Measurements from ENCODE around the gene CACNB4.

Gene CACNB4

GRCh38 chr2:151987484-151987883 is 111.4 kb downstream of the CACNB4 start:
- no peak overlapping the region for H3K27ac Mint-ChIP-seq
- no peaks in the 10 kb centered on the region for H3K27me3 Mint-ChIP-seq
- DNase-seq (no peak), ATAC-seq (no peak)
- H3K4me1 Mint-ChIP-seq = no peaks in the 10 kb centered on the region
- no peak overlapping the region for H3K4me3 Mint-ChIP-seq
- H3K9me3 Mint-ChIP-seq = no peaks in the 10 kb centered on the region

GRCh38 chr2:151984424-151985083 is 114.3 kb downstream of the CACNB4 start:
- Mint-ChIP-seq H3K4me3 (no peak overlapping the region), H3K4me1 (no peaks in the 10 kb centered on the region), H3K27ac (no peak overlapping the region), H3K27me3 (peaks cover 12% of the 10 kb centered on the region), H3K9me3 (no peaks in the 10 kb centered on the region)
- ATAC-seq = no peak
- DNase-seq = no peak

GRCh38 chr2:151983221-151983620 is 115.6 kb downstream of the CACNB4 start:
- DNase-seq = no peak
- no peak overlapping the region for H3K4me3 Mint-ChIP-seq
- no peak overlapping the region for H3K27ac Mint-ChIP-seq
- no peaks in the 10 kb centered on the region for H3K4me1 Mint-ChIP-seq
- H3K9me3 Mint-ChIP-seq = no peaks in the 10 kb centered on the region
- no peak for ATAC-seq
- H3K27me3 Mint-ChIP-seq = peaks cover 22% of the 10 kb centered on the region

GRCh38 chr2:151981886-151982285 is 117.0 kb downstream of the CACNB4 start:
- peaks cover 22% of the 10 kb centered on the region for H3K27me3 Mint-ChIP-seq
- no peak overlapping the region for H3K4me3 Mint-ChIP-seq
- no peaks in the 10 kb centered on the region for H3K9me3 Mint-ChIP-seq
- no peak for ATAC-seq
- no peak for DNase-seq
- H3K4me1 Mint-ChIP-seq = peaks cover 7% of the 10 kb centered on the region
- no peak overlapping the region for H3K27ac Mint-ChIP-seq

GRCh38 chr2:151979694-151980093 is 119.2 kb downstream of the CACNB4 start:
- no peak for ATAC-seq
- Mint-ChIP-seq H3K27me3 (peaks cover 31% of the 10 kb centered on the region), H3K4me1 (peaks cover 20% of the 10 kb centered on the region), H3K9me3 (no peaks in the 10 kb centered on the region), H3K4me3 (no peak overlapping the region), H3K27ac (no peak overlapping the region)
- no peak for DNase-seq

GRCh38 chr2:151978709-151979108 is 120.1 kb downstream of the CACNB4 start:
- no peaks in the 10 kb centered on the region for H3K9me3 Mint-ChIP-seq
- H3K27me3 Mint-ChIP-seq = peaks cover 35% of the 10 kb centered on the region
- ATAC-seq (no peak), DNase-seq (no peak)
- H3K27ac Mint-ChIP-seq = peak overlapping the region in 1 of 2 donors; percentile 4
- H3K4me3 Mint-ChIP-seq = no peak overlapping the region
- H3K4me1 Mint-ChIP-seq = peaks cover 20% of the 10 kb centered on the region

GRCh38 chr2:151977631-151978030 is 121.2 kb downstream of the CACNB4 start:
- Mint-ChIP-seq H3K9me3 (no peaks in the 10 kb centered on the region), H3K27ac (no peak overlapping the region), H3K27me3 (peaks cover 35% of the 10 kb centered on the region), H3K4me1 (peaks cover 20% of the 10 kb centered on the region), H3K4me3 (no peak overlapping the region)
- ATAC-seq (no peak), DNase-seq (no peak)

- DNase-seq (peak; percentile 6 to 38), ATAC-seq (peak; percentile 87)
- no peak overlapping the region for H3K27ac Mint-ChIP-seq
- H3K4me1 Mint-ChIP-seq = peaks cover 20% of the 10 kb centered on the region
- H3K4me3 Mint-ChIP-seq = no peak overlapping the region
- peaks cover 35% of the 10 kb centered on the region for H3K27me3 Mint-ChIP-seq
- H3K9me3 Mint-ChIP-seq = no peaks in the 10 kb centered on the region
These were observed 121.9 kb downstream of the CACNB4 start for GRCh38 chr2:151976945-151977353.

GRCh38 chr2:151975460-151976414 is 123.1 kb downstream of the CACNB4 start:
- Mint-ChIP-seq H3K27me3 (peaks cover 28% of the 10 kb centered on the region), H3K27ac (no peak overlapping the region), H3K4me3 (no peak overlapping the region), H3K9me3 (no peaks in the 10 kb centered on the region), H3K4me1 (peaks cover 20% of the 10 kb centered on the region)
- DNase-seq (no peak), ATAC-seq (no peak)

GRCh38 chr2:151974988-151975387 is 123.9 kb downstream of the CACNB4 start:
- peaks cover 20% of the 10 kb centered on the region for H3K4me1 Mint-ChIP-seq
- H3K9me3 Mint-ChIP-seq = no peaks in the 10 kb centered on the region
- DNase-seq (no peak), ATAC-seq (no peak)
- H3K27ac Mint-ChIP-seq = no peak overlapping the region
- no peak overlapping the region for H3K4me3 Mint-ChIP-seq
- peaks cover 27% of the 10 kb centered on the region for H3K27me3 Mint-ChIP-seq

GRCh38 chr2:151973901-151974199 is 125.0 kb downstream of the CACNB4 start:
- Mint-ChIP-seq H3K9me3 (no peaks in the 10 kb centered on the region), H3K27ac (no peak overlapping the region), H3K4me3 (no peak overlapping the region), H3K4me1 (peaks cover 20% of the 10 kb centered on the region), H3K27me3 (peaks cover 16% of the 10 kb centered on the region)
- DNase-seq (no peak), ATAC-seq (no peak)

- Mint-ChIP-seq H3K27ac (no peak overlapping the region), H3K9me3 (no peaks in the 10 kb centered on the region), H3K4me3 (no peak overlapping the region), H3K4me1 (peaks cover 20% of the 10 kb centered on the region), H3K27me3 (peaks cover 13% of the 10 kb centered on the region)
- no peak for ATAC-seq
- DNase-seq = no peak
These were observed 125.6 kb downstream of the CACNB4 start for GRCh38 chr2:151973013-151973900.

- Mint-ChIP-seq H3K4me1 (peaks cover 18% of the 10 kb centered on the region), H3K27ac (no peak overlapping the region), H3K4me3 (no peak overlapping the region), H3K27me3 (peaks cover 13% of the 10 kb centered on the region), H3K9me3 (no peaks in the 10 kb centered on the region)
- no peak for DNase-seq
- no peak for ATAC-seq
These were observed 126.4 kb downstream of the CACNB4 start for GRCh38 chr2:151972241-151973012.

GRCh38 chr2:151971301-151972051 is 127.4 kb downstream of the CACNB4 start:
- Mint-ChIP-seq H3K4me3 (no peak overlapping the region), H3K27ac (no peak overlapping the region), H3K9me3 (no peaks in the 10 kb centered on the region), H3K27me3 (peaks cover 13% of the 10 kb centered on the region), H3K4me1 (peaks cover 8% of the 10 kb centered on the region)
- DNase-seq = no peak
- ATAC-seq = no peak

Measured in stimulated activated naive CD8-positive, alpha-beta T cell treated with anti-CD3 and anti-CD28 coated beads, Interleukin-15, amount 100 ng/mL, for 72 hours (primary cell).